Brain pericyte (primary cell): ENCODE results near the gene IQGAP1.
A peak's percentile ranks its signal among the peaks of the same experiment; 100 is the strongest.

Experiments
- DNase-seq: peaks from one replicate; pipeline ENCODE4 v3.0.0-alpha.2; 2012; ENCODE audit warnings: low read depth, low spot score

The IQGAP1 gene

GRCh38 chr15:90365414-90366055 lies 22.5 kb upstream of the IQGAP1 start:
- no peak for DNase-seq

GRCh38 chr15:90367576-90367975 lies 20.5 kb upstream of the IQGAP1 start:
- no peak for DNase-seq

- no peak for DNase-seq
Observed at GRCh38 chr15:90375071-90375470, 13.0 kb upstream of the IQGAP1 start.

GRCh38 chr15:90376789-90377188 lies 11.3 kb upstream of the IQGAP1 start:
- DNase-seq: no peak

GRCh38 chr15:90379263-90379662 lies 8.8 kb upstream of the IQGAP1 start:
- no peak for DNase-seq

- no peak for DNase-seq
Observed at GRCh38 chr15:90381515-90381914, 6.5 kb upstream of the IQGAP1 start.

- no peak for DNase-seq
Observed at GRCh38 chr15:90382320-90382719, 5.7 kb upstream of the IQGAP1 start.

- DNase-seq: no peak
Observed at GRCh38 chr15:90386221-90386620, 1.8 kb upstream of the IQGAP1 start.

- DNase-seq: no peak
Observed at GRCh38 chr15:90388462-90389380, 679 bp downstream of the IQGAP1 start.

- DNase-seq: no peak
Observed at GRCh38 chr15:90389513-90389912, 1.5 kb downstream of the IQGAP1 start.

GRCh38 chr15:90393040-90393439 lies 5.0 kb downstream of the IQGAP1 start:
- DNase-seq: no peak

GRCh38 chr15:90394074-90394473 lies 6.0 kb downstream of the IQGAP1 start:
- no peak for DNase-seq

- no peak for DNase-seq
Observed at GRCh38 chr15:90394748-90395442, 6.9 kb downstream of the IQGAP1 start.

- DNase-seq: no peak
Observed at GRCh38 chr15:90396321-90396720, 8.3 kb downstream of the IQGAP1 start.

GRCh38 chr15:90400005-90400758 lies 12.1 kb downstream of the IQGAP1 start:
- DNase-seq: no peak

GRCh38 chr15:90400759-90401314 lies 12.8 kb downstream of the IQGAP1 start:
- peak; percentile 58 for DNase-seq

GRCh38 chr15:90401495-90401894 lies 13.5 kb downstream of the IQGAP1 start:
- no peak for DNase-seq

- DNase-seq: peak; percentile 45
Observed at GRCh38 chr15:90402223-90402622, 14.2 kb downstream of the IQGAP1 start.

- DNase-seq: no peak
Observed at GRCh38 chr15:90402767-90403166, 14.7 kb downstream of the IQGAP1 start.

- no peak for DNase-seq
Observed at GRCh38 chr15:90405055-90405607, 17.1 kb downstream of the IQGAP1 start.

GRCh38 chr15:90407336-90407735 lies 19.3 kb downstream of the IQGAP1 start:
- DNase-seq: no peak
